ENCODE measurements around the gene NT5DC3.

Gene NT5DC3

GRCh38 chr12:103827911-103828391 is 13.1 kb downstream of the NT5DC3 start:
- CTCF ChIA-PET = no interaction called here
- POLR2A ChIA-PET = interaction anchor here (1.2 kb wide), 1 partner anchor 13 kb away, joined by 3 read pairs; the partner anchor contains the start of gene NT5DC3
- DNase-seq (ENCODE audit: extremely low spot score) = no peak
- TF ChIP-seq NFRKB (IDR thresholded peaks at IDR 0.05) (no peak), FOXM1 (IDR thresholded peaks at IDR 0.05; ENCODE audit: borderline replicate concordance) (no peak), ARNT (IDR thresholded peaks at IDR 0.05) (no peak), PKNOX1 (IDR thresholded peaks at IDR 0.05) (no peak), TARDBP (IDR thresholded peaks at IDR 0.05) (no peak), SUZ12 (IDR thresholded peaks at IDR 0.05) (no peak), FOXK2 (IDR thresholded peaks at IDR 0.05) (no peak), ZNF384 (IDR thresholded peaks at IDR 0.05) (no peak), FOXA1 (IDR thresholded peaks at IDR 0.05) (no peak), LEF1 (IDR thresholded peaks at IDR 0.05; ENCODE audit: borderline replicate concordance) (no peak), L3MBTL2 (conservative IDR thresholded peaks at IDR 0.05) (no peak), ELF4 (IDR thresholded peaks at IDR 0.05) (no peak), CTBP1 (IDR thresholded peaks at IDR 0.05; ENCODE audit: borderline replicate concordance) (no peak)

GRCh38 chr12:103824845-103825244 is 16.2 kb downstream of the NT5DC3 start:
- POLR2A ChIA-PET = no interaction called here
- no peak for DNase-seq (ENCODE audit: extremely low spot score)
- no peak for TF ChIP-seq SP1 (IDR thresholded peaks at IDR 0.05)
- TF ChIP-seq ZNF384 (IDR thresholded peaks at IDR 0.05) = no peak
- TF ChIP-seq SUZ12 (IDR thresholded peaks at IDR 0.05) = no peak
- TF ChIP-seq PKNOX1 (IDR thresholded peaks at IDR 0.05) = no peak
- no peak for TF ChIP-seq HDGF (IDR thresholded peaks at IDR 0.05; ENCODE audit: borderline replicate concordance)
- TF ChIP-seq L3MBTL2 (conservative IDR thresholded peaks at IDR 0.05) = no peak
- TF ChIP-seq CTBP1 (IDR thresholded peaks at IDR 0.05; ENCODE audit: borderline replicate concordance) = no peak
- no peak for TF ChIP-seq LEF1 (IDR thresholded peaks at IDR 0.05; ENCODE audit: borderline replicate concordance)
- CTCF ChIA-PET = no interaction called here

- ChIA-PET CTCF (no interaction called here), POLR2A (no interaction called here)
- DNase-seq (ENCODE audit: extremely low spot score) = no peak
- TF ChIP-seq SUZ12 (IDR thresholded peaks at IDR 0.05) (no peak), PKNOX1 (IDR thresholded peaks at IDR 0.05) (no peak), SP1 (IDR thresholded peaks at IDR 0.05) (no peak), ARNT (IDR thresholded peaks at IDR 0.05) (no peak), FOXM1 (IDR thresholded peaks at IDR 0.05; ENCODE audit: borderline replicate concordance) (no peak), CTBP1 (IDR thresholded peaks at IDR 0.05; ENCODE audit: borderline replicate concordance) (no peak), NFRKB (IDR thresholded peaks at IDR 0.05) (no peak), LEF1 (IDR thresholded peaks at IDR 0.05; ENCODE audit: borderline replicate concordance) (no peak), L3MBTL2 (conservative IDR thresholded peaks at IDR 0.05) (no peak), HDGF (IDR thresholded peaks at IDR 0.05; ENCODE audit: borderline replicate concordance) (no peak), TARDBP (IDR thresholded peaks at IDR 0.05) (no peak), ZNF384 (IDR thresholded peaks at IDR 0.05) (no peak), ELF4 (IDR thresholded peaks at IDR 0.05) (no peak), FOXK2 (IDR thresholded peaks at IDR 0.05) (no peak), BHLHE40 (IDR thresholded peaks at IDR 0.05; ENCODE audit: borderline replicate concordance) (no peak), FOXA1 (IDR thresholded peaks at IDR 0.05) (no peak)
Measured at GRCh38 chr12:103824290-103824689, 16.7 kb downstream of the NT5DC3 start.

- DNase-seq (ENCODE audit: extremely low spot score) = no peak
- ChIA-PET POLR2A (no interaction called here), CTCF (no interaction called here)
- TF ChIP-seq FOXK2 (IDR thresholded peaks at IDR 0.05) = no peak
- no peak for TF ChIP-seq HDGF (IDR thresholded peaks at IDR 0.05; ENCODE audit: borderline replicate concordance)
Measured at GRCh38 chr12:103823871-103824270, 17.2 kb downstream of the NT5DC3 start.

- ChIA-PET POLR2A (no interaction called here), CTCF (no interaction called here)
- DNase-seq (ENCODE audit: extremely low spot score) = no peak
- TF ChIP-seq CTBP1 (IDR thresholded peaks at IDR 0.05; ENCODE audit: borderline replicate concordance) = no peak
- TF ChIP-seq LEF1 (IDR thresholded peaks at IDR 0.05; ENCODE audit: borderline replicate concordance) = no peak
- TF ChIP-seq SUZ12 (IDR thresholded peaks at IDR 0.05) = no peak
- TF ChIP-seq ELF4 (IDR thresholded peaks at IDR 0.05) = no peak
- TF ChIP-seq L3MBTL2 (conservative IDR thresholded peaks at IDR 0.05) = no peak
- TF ChIP-seq ARNT (IDR thresholded peaks at IDR 0.05) = no peak
- no peak for TF ChIP-seq TARDBP (IDR thresholded peaks at IDR 0.05)
- TF ChIP-seq PKNOX1 (IDR thresholded peaks at IDR 0.05) = no peak
- no peak for TF ChIP-seq HDGF (IDR thresholded peaks at IDR 0.05; ENCODE audit: borderline replicate concordance)
- no peak for TF ChIP-seq FOXM1 (IDR thresholded peaks at IDR 0.05; ENCODE audit: borderline replicate concordance)
- TF ChIP-seq FOXA1 (IDR thresholded peaks at IDR 0.05) = no peak
- TF ChIP-seq FOXK2 (IDR thresholded peaks at IDR 0.05) = no peak
- no peak for TF ChIP-seq BHLHE40 (IDR thresholded peaks at IDR 0.05; ENCODE audit: borderline replicate concordance)
- no peak for TF ChIP-seq SP1 (IDR thresholded peaks at IDR 0.05)
- no peak for TF ChIP-seq ZNF384 (IDR thresholded peaks at IDR 0.05)
- no peak for TF ChIP-seq NFRKB (IDR thresholded peaks at IDR 0.05)
Measured at GRCh38 chr12:103821773-103822172, 19.3 kb downstream of the NT5DC3 start.

- DNase-seq (ENCODE audit: extremely low spot score) = no peak
- POLR2A ChIA-PET = no interaction called here
- CTCF ChIA-PET = no interaction called here
- TF ChIP-seq LEF1 (IDR thresholded peaks at IDR 0.05; ENCODE audit: borderline replicate concordance) = no peak
- no peak for TF ChIP-seq ZNF384 (IDR thresholded peaks at IDR 0.05)
- no peak for TF ChIP-seq L3MBTL2 (conservative IDR thresholded peaks at IDR 0.05)
- TF ChIP-seq FOXA1 (IDR thresholded peaks at IDR 0.05) = no peak
- no peak for TF ChIP-seq ELF4 (IDR thresholded peaks at IDR 0.05)
- TF ChIP-seq TARDBP (IDR thresholded peaks at IDR 0.05) = no peak
- no peak for TF ChIP-seq ARNT (IDR thresholded peaks at IDR 0.05)
- TF ChIP-seq FOXM1 (IDR thresholded peaks at IDR 0.05; ENCODE audit: borderline replicate concordance) = no peak
- no peak for TF ChIP-seq HDGF (IDR thresholded peaks at IDR 0.05; ENCODE audit: borderline replicate concordance)
- no peak for TF ChIP-seq FOXK2 (IDR thresholded peaks at IDR 0.05)
- TF ChIP-seq SUZ12 (IDR thresholded peaks at IDR 0.05) = no peak
- no peak for TF ChIP-seq NFRKB (IDR thresholded peaks at IDR 0.05)
- TF ChIP-seq BHLHE40 (IDR thresholded peaks at IDR 0.05; ENCODE audit: borderline replicate concordance) = no peak
- no peak for TF ChIP-seq SP1 (IDR thresholded peaks at IDR 0.05)
- no peak for TF ChIP-seq CTBP1 (IDR thresholded peaks at IDR 0.05; ENCODE audit: borderline replicate concordance)
Measured at GRCh38 chr12:103820881-103821489, 20.0 kb downstream of the NT5DC3 start.

All from HEK293T (cell line).